ENCODE measurements around the gene TMEM225B. TPM values are rescaled to one million over a fixed set of nuclear protein-coding genes. Genes with fewer than 3 reads are reported as not detected.

The TMEM225B gene
- total RNA-seq, 1 experiment from 2014 or later = 3.1 TPM

DNA sequence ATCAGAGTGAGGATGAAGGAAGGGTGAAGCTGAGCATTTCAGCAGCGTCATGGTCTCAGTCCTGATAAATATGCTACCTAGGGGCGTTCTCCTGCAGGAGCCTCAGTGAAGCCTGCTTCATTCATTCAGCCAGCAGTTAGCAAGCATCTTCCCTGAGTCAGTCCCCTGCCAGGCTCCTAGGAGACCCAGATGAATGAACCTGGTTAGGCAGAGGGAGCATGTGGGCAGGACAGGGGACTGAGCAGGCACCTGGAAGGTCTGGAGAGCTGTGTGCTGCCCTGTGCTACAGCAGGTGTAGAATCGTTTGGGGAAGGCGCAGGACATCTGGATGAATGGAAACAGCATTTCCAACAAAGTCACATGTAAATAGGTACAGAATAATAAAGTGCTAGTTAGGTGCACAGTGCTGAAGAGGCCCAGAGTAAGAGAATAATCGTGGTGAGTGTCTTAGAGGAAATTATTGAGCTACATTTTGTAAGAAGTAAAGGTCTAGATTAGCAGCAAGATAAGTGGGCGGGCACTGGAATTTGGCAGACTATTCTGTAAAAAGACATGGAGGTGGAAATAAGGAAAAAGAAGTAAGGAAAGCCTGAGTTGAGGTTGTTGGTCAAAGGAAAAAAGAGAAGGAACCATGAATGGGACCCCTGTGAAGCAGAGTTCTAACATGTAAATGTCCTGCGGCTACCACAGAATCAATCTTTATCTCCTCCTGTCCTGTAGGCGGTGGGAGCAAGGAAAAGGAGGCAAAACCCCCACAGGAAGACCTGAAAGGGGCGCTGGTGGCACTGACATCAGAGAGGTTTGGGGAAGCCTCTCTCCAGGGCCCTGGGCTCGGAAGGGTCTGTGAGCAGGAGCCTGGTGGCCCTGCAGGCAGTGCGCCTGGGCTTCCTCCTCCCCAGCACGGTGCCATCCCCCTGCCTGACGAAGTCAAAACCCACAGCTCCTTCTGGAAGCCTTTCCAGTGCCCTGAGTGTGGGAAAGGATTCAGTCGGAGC lies 30.7 kb downstream of the TMEM225B start:
- H2AFZ ChIP-seq (ENCODE audit: low read depth, low read length, poor library complexity, severe bottlenecking) = no peak overlapping the region
- no peak for ATAC-seq
- no peaks in the 10 kb centered on the region for H3K27me3 ChIP-seq (ENCODE audit: insufficient read depth, low read length)
- peaks cover 16% of the 10 kb centered on the region for H3K79me2 ChIP-seq (ENCODE audit: insufficient read depth, low read length)
- no peak overlapping the region for H3K4me3 ChIP-seq (replicated peaks in 1 of 2; ENCODE audit: low read depth in 1 of 2, low read length in 2 of 2)
- no peak overlapping the region for H3K27ac ChIP-seq (ENCODE audit: low read depth, low read length)
- peaks cover 33 to 51% of the 10 kb centered on the region in 2 experiments; a peak in 3 of 4 replicates for H3K36me3 ChIP-seq (ENCODE audit: control insufficient read depth in 1 of 2, insufficient read depth in 2 of 2, low read length in 2 of 2)
- peaks cover 7% of the 10 kb centered on the region; the same call in 1 of the 2 replicates for H4K20me1 ChIP-seq (ENCODE audit: insufficient read depth)
- no peaks in the 10 kb centered on the region for H3K4me1 ChIP-seq (ENCODE audit: control insufficient read depth in 1 of 2, insufficient read depth in 2 of 2, low read length in 2 of 2)
- no peak for DNase-seq (ENCODE audit: low read depth, low spot score)
- ChIA-PET POLR2A (no interaction called here), RAD21 (ENCODE audit: low non-redundant PET in 1 of 2, low total read pairs in 2 of 2, uncharacterized antibody in 2 of 2, unreplicated experiment in 2 of 2) (no interaction called here), CTCF (no interaction called here)
- H3K4me2 ChIP-seq (ENCODE audit: low read length) = no peak overlapping the region
- TF ChIP-seq EGR1 (IDR thresholded peaks at IDR 0.05; ENCODE audit: low read depth) (no peak), ZFX (IDR thresholded peaks at IDR 0.05) (no peak), TCF7L2 (IDR thresholded peaks at IDR 0.05; ENCODE audit: borderline replicate concordance, extremely low read depth, insufficient read depth, insufficient read length) (no peak), EZH2phosphoT487 (IDR thresholded peaks at IDR 0.05; ENCODE audit: borderline replicate concordance) (no peak), POLR2AphosphoS5 (IDR thresholded peaks at IDR 0.05; ENCODE audit: low read depth, low read length) (no peak), CEBPB (IDR thresholded peaks at IDR 0.05; ENCODE audit: low read depth) (no peak), SP1 (IDR thresholded peaks at IDR 0.05; ENCODE audit: low read depth) (no peak)
- TF ChIP-seq, protein P1, sequence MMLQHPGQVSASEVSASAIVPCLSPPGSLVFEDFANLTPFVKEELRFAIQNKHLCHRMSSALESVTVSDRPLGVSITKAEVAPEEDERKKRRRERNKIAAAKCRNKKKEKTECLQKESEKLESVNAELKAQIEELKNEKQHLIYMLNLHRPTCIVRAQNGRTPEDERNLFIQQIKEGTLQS (IDR thresholded peaks at IDR 0.05) = no peak
- TF ChIP-seq, protein P2, sequence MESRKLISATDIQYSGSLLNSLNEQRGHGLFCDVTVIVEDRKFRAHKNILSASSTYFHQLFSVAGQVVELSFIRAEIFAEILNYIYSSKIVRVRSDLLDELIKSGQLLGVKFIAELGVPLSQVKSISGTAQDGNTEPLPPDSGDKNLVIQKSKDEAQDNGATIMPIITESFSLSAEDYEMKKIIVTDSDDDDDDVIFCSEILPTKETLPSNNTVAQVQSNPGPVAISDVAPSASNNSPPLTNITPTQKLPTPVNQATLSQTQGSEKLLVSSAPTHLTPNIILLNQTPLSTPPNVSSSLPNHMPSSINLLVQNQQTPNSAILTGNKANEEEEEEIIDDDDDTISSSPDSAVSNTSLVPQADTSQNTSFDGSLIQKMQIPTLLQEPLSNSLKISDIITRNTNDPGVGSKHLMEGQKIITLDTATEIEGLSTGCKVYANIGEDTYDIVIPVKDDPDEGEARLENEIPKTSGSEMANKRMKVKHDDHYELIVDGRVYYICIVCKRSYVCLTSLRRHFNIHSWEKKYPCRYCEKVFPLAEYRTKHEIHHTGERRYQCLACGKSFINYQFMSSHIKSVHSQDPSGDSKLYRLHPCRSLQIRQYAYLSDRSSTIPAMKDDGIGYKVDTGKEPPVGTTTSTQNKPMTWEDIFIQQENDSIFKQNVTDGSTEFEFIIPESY (IDR thresholded peaks at IDR 0.05; ENCODE audit: extremely low read depth, insufficient replicate concordance, low read length) = no peak
- TF ChIP-seq, protein P3, sequence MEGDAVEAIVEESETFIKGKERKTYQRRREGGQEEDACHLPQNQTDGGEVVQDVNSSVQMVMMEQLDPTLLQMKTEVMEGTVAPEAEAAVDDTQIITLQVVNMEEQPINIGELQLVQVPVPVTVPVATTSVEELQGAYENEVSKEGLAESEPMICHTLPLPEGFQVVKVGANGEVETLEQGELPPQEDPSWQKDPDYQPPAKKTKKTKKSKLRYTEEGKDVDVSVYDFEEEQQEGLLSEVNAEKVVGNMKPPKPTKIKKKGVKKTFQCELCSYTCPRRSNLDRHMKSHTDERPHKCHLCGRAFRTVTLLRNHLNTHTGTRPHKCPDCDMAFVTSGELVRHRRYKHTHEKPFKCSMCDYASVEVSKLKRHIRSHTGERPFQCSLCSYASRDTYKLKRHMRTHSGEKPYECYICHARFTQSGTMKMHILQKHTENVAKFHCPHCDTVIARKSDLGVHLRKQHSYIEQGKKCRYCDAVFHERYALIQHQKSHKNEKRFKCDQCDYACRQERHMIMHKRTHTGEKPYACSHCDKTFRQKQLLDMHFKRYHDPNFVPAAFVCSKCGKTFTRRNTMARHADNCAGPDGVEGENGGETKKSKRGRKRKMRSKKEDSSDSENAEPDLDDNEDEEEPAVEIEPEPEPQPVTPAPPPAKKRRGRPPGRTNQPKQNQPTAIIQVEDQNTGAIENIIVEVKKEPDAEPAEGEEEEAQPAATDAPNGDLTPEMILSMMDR (IDR thresholded peaks at IDR 0.05 in 2 of 3, conservative IDR thresholded peaks at IDR 0.05 in 1 of 3; ENCODE audit: borderline replicate concordance in 1 of 3, insufficient read depth in 1 of 3, low read depth in 2 of 3, low read length in 2 of 3) = no peak
- TF ChIP-seq, protein P4, sequence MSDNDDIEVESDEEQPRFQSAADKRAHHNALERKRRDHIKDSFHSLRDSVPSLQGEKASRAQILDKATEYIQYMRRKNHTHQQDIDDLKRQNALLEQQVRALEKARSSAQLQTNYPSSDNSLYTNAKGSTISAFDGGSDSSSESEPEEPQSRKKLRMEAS (IDR thresholded peaks at IDR 0.05) = no peak
- no peaks in the 10 kb centered on the region for H3K9me3 ChIP-seq (ENCODE audit: control insufficient read depth in 1 of 2, insufficient read depth in 1 of 2, low read depth in 1 of 2, low read length in 2 of 2)
- intact Hi-C loops (cut with micrococcal nuclease) = no loop called here
- no TSS peak for BruUV-seq (replicated peaks)
- no peak overlapping the region for H3K9ac ChIP-seq (ENCODE audit: low read length)
- no peaks in the 10 kb centered on the region for H3K9me2 ChIP-seq (ENCODE audit: insufficient read depth)
